Progenitor cell of endocrine pancreas (in vitro differentiated cells): ENCODE data around the gene CALHM4. TPM values are rescaled to one million over a fixed set of nuclear protein-coding genes. Genes with fewer than 3 reads are reported as not detected.

Experiments used
- DNase-seq: peaks from one replicate; pipeline ENCODE4 v3.0.0; 2021; ENCODE audit warnings: low spot score; ENCODE audit not compliant: unreplicated experiment
- H3K27ac Mint-ChIP-seq: 2 replicates; pipeline ENCODE4 v1.8.0; 2021; ENCODE audit warnings: mild to moderate bottlenecking, moderate library complexity, mixed read lengths
- H3K27me3 Mint-ChIP-seq: 2 replicates; pipeline ENCODE4 v1.8.0; 2021; ENCODE audit warnings: mixed read lengths
- H3K36me3 Mint-ChIP-seq: 2 replicates; pipeline ENCODE4 v1.8.0; 2022; ENCODE audit warnings: mixed read lengths; ENCODE audit not compliant: insufficient read depth
- H3K4me1 Mint-ChIP-seq: 2 replicates; pipeline ENCODE4 v1.8.0; 2021; ENCODE audit warnings: low read depth, mixed read lengths
- H3K4me3 Mint-ChIP-seq: 2 replicates; pipeline ENCODE4 v1.8.0; 2021; ENCODE audit warnings: low read depth, mild to moderate bottlenecking, moderate library complexity, mixed read lengths
- H3K9me3 Mint-ChIP-seq: 2 replicates; pipeline ENCODE4 v1.8.0; 2021; ENCODE audit warnings: low read depth, mixed read lengths
- CTCF ChIP-seq: fragments of 200-600 bp; sonication (generic); IDR thresholded peaks from one replicate; pipeline ENCODE4 v1.5.0; 2021; ENCODE audit warnings: antibody characterized with exemption, mild to moderate bottlenecking; ENCODE audit not compliant: unreplicated experiment
- long read RNA-seq: library from polyadenylated mRNA; unstranded; transcript quantifications from one replicate; pipeline ENCODE4 v2.0.0, GENCODE V29; 2020
- total RNA-seq: library from RNA; stranded (reverse); gene quantifications from 2 replicates; pipeline ENCODE4 v1.2.1, GENCODE V29; 2021

Gene CALHM4
- total RNA-seq, result not detected in 2 replicates
- long read RNA-seq, result 0 reads

GRCh38 chr6:116553451-116553850 lies at the start of gene CALHM4:
Gene CALHM4, plus strand, starts transcription at chr6:116553751. Its CDS starts 43 bp downstream, at chr6:116553794.
- DNase-seq, result no peak
- Mint-ChIP-seq H3K27me3 (no peaks in the 10 kb centered on the region), H3K4me1 (peaks cover 12% of the 10 kb centered on the region), H3K27ac (no peak within 1 kb of the TSS), H3K4me3 (no peak within 1 kb of the TSS), H3K9me3 (no peaks in the 10 kb centered on the region), H3K36me3 (no peaks in the 10 kb centered on the region)
- TF ChIP-seq CTCF, result no peak

DNA sequence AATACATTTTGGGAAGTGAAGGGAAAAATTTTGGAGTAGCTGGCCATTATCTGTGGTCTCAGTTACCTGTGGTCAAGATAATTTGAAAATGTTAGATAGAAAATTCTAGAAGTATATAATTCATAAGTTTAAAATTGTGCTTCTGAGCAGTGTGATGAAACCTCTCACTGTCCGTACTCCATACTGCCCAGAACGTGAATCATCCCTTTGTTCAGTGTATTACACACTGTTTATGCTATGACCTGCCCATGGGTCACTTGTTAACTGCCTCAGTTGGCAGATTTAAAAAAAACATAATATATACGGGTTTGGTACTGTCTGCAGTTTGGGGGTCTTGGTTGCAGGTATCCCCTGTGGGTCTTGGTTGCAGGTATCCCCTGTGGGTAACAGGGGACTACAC lies 46.2 kb upstream of the CALHM4 start:
- TF ChIP-seq CTCF, result no peak
- Mint-ChIP-seq H3K9me3 (peaks cover 30% of the 10 kb centered on the region), H3K4me1 (peaks cover 2% of the 10 kb centered on the region)

DNA sequence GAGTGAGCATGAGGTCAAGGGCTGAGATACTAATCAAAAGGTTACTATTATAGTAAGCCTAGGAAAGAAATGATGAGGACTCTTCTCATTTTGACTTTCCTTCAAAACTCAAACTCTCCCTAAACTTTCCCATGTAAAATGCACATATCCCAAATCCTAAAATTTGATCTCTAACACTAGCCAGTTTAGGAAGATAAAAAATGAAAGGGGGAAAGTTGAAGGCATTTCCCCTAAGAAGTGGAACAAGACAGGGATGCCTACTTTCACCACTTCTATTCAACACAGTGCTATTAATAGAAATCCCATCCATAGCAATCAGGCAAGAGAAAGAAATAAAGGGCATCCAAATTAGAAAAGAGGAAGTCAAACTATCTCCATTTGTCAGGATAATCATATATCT lies 45.0 kb upstream of the CALHM4 start:
- DNase-seq, result no peak
- Mint-ChIP-seq H3K4me1 (peaks cover 2% of the 10 kb centered on the region), H3K9me3 (peaks cover 28% of the 10 kb centered on the region), H3K36me3 (no peaks in the 10 kb centered on the region), H3K4me3 (no peak overlapping the region), H3K27me3 (no peaks in the 10 kb centered on the region), H3K27ac (no peak overlapping the region)
- no peak for TF ChIP-seq CTCF

More for the DNA sequence above, 46.2 kb upstream of the CALHM4 start:
- Mint-ChIP-seq H3K36me3 (no peaks in the 10 kb centered on the region), H3K27ac (no peak overlapping the region), H3K27me3 (no peaks in the 10 kb centered on the region), H3K4me3 (no peak overlapping the region)
- no peak for DNase-seq

DNA sequence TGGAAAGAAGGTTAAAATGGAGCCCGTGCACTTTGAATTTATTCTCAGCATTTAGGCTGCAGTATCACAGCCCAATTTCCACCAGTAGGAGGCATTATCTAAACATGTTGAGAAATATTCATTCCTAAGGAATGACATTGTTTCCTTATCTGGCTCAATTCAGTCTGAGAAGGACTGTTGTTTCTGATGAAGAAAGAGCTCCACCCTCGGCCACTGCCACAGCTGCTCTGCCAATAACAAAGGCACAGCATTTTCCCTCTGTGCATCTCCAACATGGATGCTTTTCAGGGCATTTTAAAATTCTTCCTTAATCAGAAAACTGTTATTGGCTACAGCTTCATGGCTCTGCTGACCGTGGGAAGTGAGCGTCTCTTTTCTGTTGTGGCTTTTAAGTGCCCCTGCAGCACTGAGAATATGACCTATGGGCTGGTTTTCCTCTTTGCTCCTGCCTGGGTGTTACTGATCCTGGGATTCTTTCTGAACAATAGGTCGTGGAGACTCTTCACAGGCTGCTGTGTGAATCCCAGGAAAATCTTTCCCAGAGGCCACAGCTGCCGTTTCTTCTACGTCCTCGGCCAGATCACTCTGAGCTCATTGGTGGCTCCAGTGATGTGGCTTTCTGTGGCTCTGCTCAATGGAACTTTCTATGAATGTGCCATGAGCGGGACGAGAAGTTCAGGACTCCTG lies 42.0 kb upstream of the CALHM4 start, which contains the start of gene CALHM5:
TSS of gene CALHM5 (plus strand) at position 216 of the 687 bp plus-strand sequence. CDS start at position 274, 58 bp downstream.
- H3K36me3 Mint-ChIP-seq, result no peaks in the 10 kb centered on the region
- TF ChIP-seq CTCF, result peak; percentile 52
- peaks cover 16% of the 10 kb centered on the region for H3K9me3 Mint-ChIP-seq
- peaks cover 2% of the 10 kb centered on the region for H3K4me1 Mint-ChIP-seq
- H3K27me3 Mint-ChIP-seq, result peaks cover 2% of the 10 kb centered on the region
- peak within 1 kb of the TSS; percentile 89 for H3K27ac Mint-ChIP-seq
- DNase-seq, result no peak
- H3K4me3 Mint-ChIP-seq, result no peak within 1 kb of the TSS

- peak overlapping the region; percentile 89 for H3K27ac Mint-ChIP-seq
- H3K36me3 Mint-ChIP-seq, result no peaks in the 10 kb centered on the region
- peaks cover 16% of the 10 kb centered on the region for H3K9me3 Mint-ChIP-seq
- H3K27me3 Mint-ChIP-seq, result peaks cover 2% of the 10 kb centered on the region
- peaks cover 2% of the 10 kb centered on the region for H3K4me1 Mint-ChIP-seq
- no peak for TF ChIP-seq CTCF
- no peak overlapping the region for H3K4me3 Mint-ChIP-seq
- no peak for DNase-seq
Observed at GRCh38 chr6:116512111-116512559, 41.4 kb upstream of the CALHM4 start.
